MM.1S (cell line): ENCODE data around the gene NDFIP2.

Experiments
- CTCF ChIP-seq: fragments of 300-600 bp; sonication (generic); IDR thresholded peaks from 2 replicates; pipeline ENCODE4 v1.5.1; 2016; ENCODE audit warnings: antibody characterized with exemption, low read length, mixed read lengths
- EZH2phosphoT487 ChIP-seq: fragments of 300-600 bp; sonication (generic); IDR thresholded peaks from 2 replicates; pipeline ENCODE4 v1.6.1; 2018; ENCODE audit warnings: antibody characterized with exemption, low read length

- TF ChIP-seq CTCF, result no peak
- no peak for TF ChIP-seq EZH2phosphoT487
Observed at GRCh38 chr13:79512950-79513349, 32.0 kb downstream of the NDFIP2 start.
